ENCODE results near the gene PLVAP. TPM values are rescaled to one million over a fixed set of nuclear protein-coding genes. Genes with fewer than 3 reads are reported as not detected.

The PLVAP gene
- total and polyA plus RNA-seq, 9 of the 15 experiments (the other 6 are each of a cell fraction or from before 2014, with no cell fraction given): 0.09 to 0.84 (median 0.51) TPM; not detected in 4

DNA sequence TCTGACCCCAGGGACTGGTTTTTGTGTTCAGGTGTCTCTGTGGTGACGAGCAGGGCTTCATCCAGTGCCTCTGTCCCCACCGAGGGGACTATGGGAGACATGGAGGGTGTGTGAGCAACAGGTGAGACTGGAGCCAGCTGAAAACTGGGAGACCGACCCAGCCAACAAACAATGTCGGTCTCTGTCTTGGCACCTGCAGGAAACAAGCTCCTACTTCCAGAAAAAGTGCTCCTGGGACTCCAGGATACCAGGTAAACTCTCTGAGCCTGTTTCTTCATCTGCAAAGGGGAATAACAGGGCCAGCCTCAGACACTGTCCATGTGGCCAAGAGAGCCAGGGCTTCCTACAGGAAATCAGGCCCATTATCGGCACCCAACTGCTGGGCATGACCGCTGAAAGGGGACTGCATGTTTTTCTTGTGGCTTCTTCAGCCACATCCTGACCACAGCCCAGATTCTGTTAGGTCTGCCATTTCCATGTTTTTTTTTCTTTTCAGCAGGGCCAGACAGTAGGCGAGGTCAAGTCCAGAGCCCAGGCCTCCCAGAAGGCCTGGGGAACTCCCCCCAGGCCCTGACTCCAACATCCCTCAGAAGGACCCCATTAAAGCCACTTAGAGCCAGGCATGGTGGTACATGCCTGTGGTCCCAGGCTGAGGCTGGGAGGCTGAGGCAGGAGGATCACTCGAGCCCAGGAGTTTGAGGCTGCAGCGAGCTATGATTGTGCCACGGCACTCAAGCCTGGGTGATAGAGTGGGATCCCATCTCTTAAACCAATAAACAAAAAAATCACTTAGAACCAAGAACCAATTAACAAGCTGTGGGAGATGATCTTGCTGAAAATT lies 29.1 kb upstream of the PLVAP start (continued):
- TF ChIP-seq, protein P1, sequence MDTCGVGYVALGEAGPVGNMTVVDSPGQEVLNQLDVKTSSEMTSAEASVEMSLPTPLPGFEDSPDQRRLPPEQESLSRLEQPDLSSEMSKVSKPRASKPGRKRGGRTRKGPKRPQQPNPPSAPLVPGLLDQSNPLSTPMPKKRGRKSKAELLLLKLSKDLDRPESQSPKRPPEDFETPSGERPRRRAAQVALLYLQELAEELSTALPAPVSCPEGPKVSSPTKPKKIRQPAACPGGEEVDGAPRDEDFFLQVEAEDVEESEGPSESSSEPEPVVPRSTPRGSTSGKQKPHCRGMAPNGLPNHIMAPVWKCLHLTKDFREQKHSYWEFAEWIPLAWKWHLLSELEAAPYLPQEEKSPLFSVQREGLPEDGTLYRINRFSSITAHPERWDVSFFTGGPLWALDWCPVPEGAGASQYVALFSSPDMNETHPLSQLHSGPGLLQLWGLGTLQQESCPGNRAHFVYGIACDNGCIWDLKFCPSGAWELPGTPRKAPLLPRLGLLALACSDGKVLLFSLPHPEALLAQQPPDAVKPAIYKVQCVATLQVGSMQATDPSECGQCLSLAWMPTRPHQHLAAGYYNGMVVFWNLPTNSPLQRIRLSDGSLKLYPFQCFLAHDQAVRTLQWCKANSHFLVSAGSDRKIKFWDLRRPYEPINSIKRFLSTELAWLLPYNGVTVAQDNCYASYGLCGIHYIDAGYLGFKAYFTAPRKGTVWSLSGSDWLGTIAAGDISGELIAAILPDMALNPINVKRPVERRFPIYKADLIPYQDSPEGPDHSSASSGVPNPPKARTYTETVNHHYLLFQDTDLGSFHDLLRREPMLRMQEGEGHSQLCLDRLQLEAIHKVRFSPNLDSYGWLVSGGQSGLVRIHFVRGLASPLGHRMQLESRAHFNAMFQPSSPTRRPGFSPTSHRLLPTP (IDR thresholded peaks at IDR 0.05; ENCODE audit: borderline replicate concordance, extremely low read depth, insufficient read length): no peak
- TF ChIP-seq, protein P2, sequence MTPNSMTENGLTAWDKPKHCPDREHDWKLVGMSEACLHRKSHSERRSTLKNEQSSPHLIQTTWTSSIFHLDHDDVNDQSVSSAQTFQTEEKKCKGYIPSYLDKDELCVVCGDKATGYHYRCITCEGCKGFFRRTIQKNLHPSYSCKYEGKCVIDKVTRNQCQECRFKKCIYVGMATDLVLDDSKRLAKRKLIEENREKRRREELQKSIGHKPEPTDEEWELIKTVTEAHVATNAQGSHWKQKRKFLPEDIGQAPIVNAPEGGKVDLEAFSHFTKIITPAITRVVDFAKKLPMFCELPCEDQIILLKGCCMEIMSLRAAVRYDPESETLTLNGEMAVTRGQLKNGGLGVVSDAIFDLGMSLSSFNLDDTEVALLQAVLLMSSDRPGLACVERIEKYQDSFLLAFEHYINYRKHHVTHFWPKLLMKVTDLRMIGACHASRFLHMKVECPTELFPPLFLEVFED (CRISPR knock-in tag; conservative IDR thresholded peaks at IDR 0.05): no peak
- TF ChIP-seq EP300 (IDR thresholded peaks at IDR 0.05; ENCODE audit: low read length): no peak
- no peak for TF ChIP-seq ZBED1 (IDR thresholded peaks at IDR 0.05)
- TF ChIP-seq PPARD (CRISPR knock-in tag; IDR thresholded peaks at IDR 0.05): no peak
- TF ChIP-seq ETV1 (tag; conservative IDR thresholded peaks at IDR 0.05; ENCODE audit: low read depth): peak; percentile 35; the same call in 1 of the 2 replicates
- 0 out of 2 replicates have a peak, but pooled peaks have one; percentile 12 for TF ChIP-seq CBX1 (IDR thresholded peaks at IDR 0.05; ENCODE audit: low read depth)
- no peak for TF ChIP-seq STAT5A (IDR thresholded peaks at IDR 0.05; ENCODE audit: borderline replicate concordance, low read length)
- peak; percentile 19; the same call in 1 of the 2 replicates for TF ChIP-seq ZNF384 (IDR thresholded peaks at IDR 0.05; ENCODE audit: low read depth, low read length)
- TF ChIP-seq DNMT1 (IDR thresholded peaks at IDR 0.05): peak; percentile 64; the same call in 1 of the 2 replicates
- TF ChIP-seq ZNF197 (CRISPR knock-in tag; IDR thresholded peaks at IDR 0.05; ENCODE audit: low read depth): no peak
- peak; percentile 34 for TF ChIP-seq RBBP5 (IDR thresholded peaks at IDR 0.05; ENCODE audit: borderline replicate concordance, insufficient read depth, low read length, poor library complexity, severe bottlenecking)
- TF ChIP-seq RHOXF2B (CRISPR knock-in tag; conservative IDR thresholded peaks at IDR 0.05): no peak
- TF ChIP-seq RNF2 (IDR thresholded peaks at IDR 0.05): 0 out of 2 replicates have a peak, but pooled peaks have one; percentile 24
- TF ChIP-seq BACH1 (tag; IDR thresholded peaks at IDR 0.05): 0 out of 2 replicates have a peak, but pooled peaks have one; percentile 1
- peak; percentile 32; the same call in 1 of the 2 replicates for TF ChIP-seq GABPA (tag; conservative IDR thresholded peaks at IDR 0.05; ENCODE audit: low read depth)
- TF ChIP-seq, protein P3, sequence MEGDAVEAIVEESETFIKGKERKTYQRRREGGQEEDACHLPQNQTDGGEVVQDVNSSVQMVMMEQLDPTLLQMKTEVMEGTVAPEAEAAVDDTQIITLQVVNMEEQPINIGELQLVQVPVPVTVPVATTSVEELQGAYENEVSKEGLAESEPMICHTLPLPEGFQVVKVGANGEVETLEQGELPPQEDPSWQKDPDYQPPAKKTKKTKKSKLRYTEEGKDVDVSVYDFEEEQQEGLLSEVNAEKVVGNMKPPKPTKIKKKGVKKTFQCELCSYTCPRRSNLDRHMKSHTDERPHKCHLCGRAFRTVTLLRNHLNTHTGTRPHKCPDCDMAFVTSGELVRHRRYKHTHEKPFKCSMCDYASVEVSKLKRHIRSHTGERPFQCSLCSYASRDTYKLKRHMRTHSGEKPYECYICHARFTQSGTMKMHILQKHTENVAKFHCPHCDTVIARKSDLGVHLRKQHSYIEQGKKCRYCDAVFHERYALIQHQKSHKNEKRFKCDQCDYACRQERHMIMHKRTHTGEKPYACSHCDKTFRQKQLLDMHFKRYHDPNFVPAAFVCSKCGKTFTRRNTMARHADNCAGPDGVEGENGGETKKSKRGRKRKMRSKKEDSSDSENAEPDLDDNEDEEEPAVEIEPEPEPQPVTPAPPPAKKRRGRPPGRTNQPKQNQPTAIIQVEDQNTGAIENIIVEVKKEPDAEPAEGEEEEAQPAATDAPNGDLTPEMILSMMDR (IDR thresholded peaks at IDR 0.05 in 2 of 3, conservative IDR thresholded peaks at IDR 0.05 in 1 of 3; ENCODE audit: insufficient read depth in 2 of 3, low read depth in 1 of 3, low read length in 3 of 3): no peak
- TF ChIP-seq ZNF77 (CRISPR knock-in tag; IDR thresholded peaks at IDR 0.05): no peak
- TF ChIP-seq, protein P4, sequence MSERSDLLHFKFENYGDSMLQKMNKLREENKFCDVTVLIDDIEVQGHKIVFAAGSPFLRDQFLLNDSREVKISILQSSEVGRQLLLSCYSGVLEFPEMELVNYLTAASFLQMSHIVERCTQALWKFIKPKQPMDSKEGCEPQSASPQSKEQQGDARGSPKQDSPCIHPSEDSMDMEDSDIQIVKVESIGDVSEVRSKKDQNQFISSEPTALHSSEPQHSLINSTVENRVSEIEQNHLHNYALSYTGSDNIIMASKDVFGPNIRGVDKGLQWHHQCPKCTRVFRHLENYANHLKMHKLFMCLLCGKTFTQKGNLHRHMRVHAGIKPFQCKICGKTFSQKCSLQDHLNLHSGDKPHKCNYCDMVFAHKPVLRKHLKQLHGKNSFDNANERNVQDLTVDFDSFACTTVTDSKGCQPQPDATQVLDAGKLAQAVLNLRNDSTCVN (CRISPR knock-in tag; IDR thresholded peaks at IDR 0.05): no peak
- peak; percentile 66 for TF ChIP-seq CHD1 (IDR thresholded peaks at IDR 0.05; ENCODE audit: low read length)

Measured in K562 (cell line).